ENCODE measurements around the gene FAM171A1.

FAM171A1 gene

DNA sequence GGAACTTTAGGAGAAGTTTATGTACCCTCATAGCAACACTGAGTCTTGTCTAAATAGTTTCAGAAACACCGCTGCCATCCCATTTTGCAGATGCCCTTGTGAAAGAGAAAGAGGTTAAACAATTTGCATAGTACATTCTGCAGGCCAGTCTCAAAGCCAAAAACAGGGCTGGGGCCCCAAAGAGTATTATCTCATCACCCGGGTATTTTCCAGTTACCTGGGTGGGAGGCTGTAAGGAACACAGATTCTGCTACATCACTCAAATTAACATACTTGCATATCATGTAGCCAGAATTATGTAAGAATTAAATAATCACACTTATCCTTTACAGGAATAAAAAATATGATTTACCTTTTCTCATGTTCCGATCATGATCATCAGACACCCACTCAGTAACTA is 3.1 kb upstream of the FAM171A1 start:
- no peak for DNase-seq (ENCODE audit: low read depth in 2 of 2)

GRCh38 chr10:15373199-15373598 is 2.1 kb upstream of the FAM171A1 start:
- DNase-seq (ENCODE audit: low read depth in 2 of 2), result no peak

- DNase-seq (ENCODE audit: low read depth in 2 of 2), result no peak
Measured at GRCh38 chr10:15370212-15370855, 755 bp downstream of the FAM171A1 start.

DNA sequence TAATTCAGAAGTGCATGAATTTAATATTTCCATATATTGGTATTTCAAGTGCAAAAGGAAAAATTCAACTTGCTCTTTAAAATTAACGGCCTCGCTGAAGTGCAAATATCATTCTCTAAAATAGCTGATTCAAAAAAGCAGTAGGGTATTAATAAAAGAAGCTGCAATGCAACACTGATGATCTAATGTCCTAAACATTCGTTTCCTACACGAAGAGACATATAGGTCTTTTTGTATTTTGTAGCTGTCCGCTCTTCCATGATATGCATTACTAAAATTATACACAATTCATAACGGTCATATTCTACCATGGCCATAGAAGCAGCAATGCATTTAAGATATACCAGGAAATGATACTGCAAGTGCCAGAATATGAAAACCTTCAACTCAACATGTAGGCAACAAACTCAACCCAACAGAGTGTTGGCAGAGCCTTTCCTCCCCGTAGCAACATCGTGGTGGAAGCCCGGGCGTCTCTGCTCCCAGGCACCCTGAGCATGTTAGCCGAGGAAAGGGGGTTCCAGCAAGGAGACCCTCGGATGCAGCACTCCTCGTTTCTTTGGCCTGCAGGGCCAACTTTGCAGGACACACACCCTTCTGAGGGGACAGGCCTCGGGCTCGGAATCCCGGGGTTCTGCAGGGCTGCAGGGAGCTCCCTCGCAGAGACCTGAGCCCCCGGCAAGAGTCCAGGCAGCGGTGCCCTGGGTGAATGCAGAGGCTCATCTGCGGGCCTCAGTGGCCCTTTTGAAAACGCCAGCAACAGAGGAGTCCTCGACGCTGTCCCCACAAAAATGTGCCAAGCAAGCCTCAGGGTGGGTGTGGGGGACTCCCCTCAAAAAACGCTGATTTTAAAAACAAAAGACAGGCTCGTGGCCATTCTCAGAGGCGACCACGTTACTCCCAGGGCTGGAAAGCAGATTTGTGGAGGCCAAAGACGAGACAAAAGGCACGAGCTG is 1.6 kb downstream of the FAM171A1 start:
- DNase-seq (ENCODE audit: low read depth in 2 of 2), result peak in 1 of 2 experiments; percentile 13

DNA sequence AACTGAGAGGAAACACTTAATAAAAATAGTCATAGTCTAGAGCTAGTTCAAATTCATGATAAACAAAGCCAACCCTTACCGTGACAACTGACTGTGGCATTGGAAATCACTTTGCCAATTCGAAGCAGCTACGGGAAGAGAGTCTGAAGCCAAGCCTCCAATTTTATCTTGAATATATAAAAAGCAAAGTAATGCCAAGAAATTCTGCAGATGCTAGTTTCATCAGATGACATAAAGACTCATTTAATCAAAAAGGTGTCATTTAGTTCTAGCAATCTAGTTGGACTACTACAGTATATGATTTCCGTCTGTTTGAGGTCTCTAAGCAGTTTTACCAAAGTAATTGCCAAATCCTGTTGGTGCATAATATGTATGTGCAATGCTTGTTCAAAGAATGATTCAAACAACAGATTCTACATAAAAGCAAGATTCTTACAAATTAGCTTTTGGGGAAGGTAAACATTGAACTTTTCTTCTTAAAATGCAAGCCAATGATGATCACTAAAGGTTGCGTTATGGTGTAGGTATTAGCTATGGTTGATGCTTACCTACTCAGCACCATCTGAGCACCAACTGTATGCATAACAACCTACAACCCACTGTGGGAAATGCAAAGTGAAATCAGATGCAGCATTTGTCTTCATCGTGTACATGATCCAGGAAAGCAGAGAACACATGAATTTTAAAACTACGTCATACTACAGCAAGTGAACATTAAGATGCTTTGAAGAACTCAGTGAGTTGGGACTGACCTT is 2.8 kb downstream of the FAM171A1 start:
- no peak for DNase-seq (ENCODE audit: low read depth in 2 of 2)

- no peak for DNase-seq (ENCODE audit: low read depth in 2 of 2)
Measured at GRCh38 chr10:15367296-15368085, 3.6 kb downstream of the FAM171A1 start.

GRCh38 chr10:15365692-15366091 is 5.4 kb downstream of the FAM171A1 start:
- DNase-seq (ENCODE audit: low read depth in 2 of 2), result no peak

- DNase-seq (ENCODE audit: low read depth in 2 of 2), result no peak
Measured at GRCh38 chr10:15364001-15364400, 7.1 kb downstream of the FAM171A1 start.

DNA sequence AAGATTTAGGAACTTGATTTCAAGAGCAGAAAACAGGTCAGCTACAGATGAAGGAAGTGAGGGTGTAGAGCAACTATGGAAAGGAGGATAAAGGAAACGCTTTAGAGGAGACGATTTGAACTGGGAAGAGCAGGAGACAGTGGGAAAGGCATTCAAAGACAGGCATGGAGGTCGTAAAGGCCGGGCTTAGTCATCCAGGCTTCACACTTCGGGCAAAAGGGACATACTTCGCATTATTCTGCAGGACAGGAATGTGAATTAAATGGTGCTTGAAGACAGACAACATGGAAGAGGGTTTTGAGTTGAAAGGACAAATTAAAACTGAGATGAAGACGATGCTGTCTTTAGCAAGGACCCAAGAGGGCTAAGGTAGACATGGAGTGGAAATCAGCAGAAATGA is 8.1 kb downstream of the FAM171A1 start:
- no peak for DNase-seq (ENCODE audit: low read depth in 2 of 2)

- DNase-seq (ENCODE audit: low read depth in 2 of 2), result no peak
Measured at GRCh38 chr10:15361131-15361530, 10.0 kb downstream of the FAM171A1 start.

DNA sequence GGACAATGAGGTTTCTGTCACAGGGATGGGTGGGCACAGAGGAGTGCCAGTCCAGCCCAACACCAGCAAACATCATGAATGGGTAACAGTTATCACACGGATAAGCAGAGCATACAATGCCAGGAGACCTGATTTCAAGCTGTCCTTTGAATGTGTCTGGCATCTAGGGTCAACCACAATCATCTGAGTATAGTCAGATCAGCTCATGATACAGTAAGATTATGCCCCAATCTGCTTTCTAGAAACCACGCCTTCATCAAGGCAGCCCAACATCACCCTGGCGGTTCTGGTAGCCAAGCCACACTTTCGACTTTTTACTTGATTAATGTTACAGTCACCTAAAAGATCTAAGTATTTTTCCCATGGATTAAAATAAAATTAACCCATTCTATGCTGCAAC is 10.5 kb downstream of the FAM171A1 start:
- no peak for DNase-seq (ENCODE audit: low read depth in 2 of 2)

DNA sequence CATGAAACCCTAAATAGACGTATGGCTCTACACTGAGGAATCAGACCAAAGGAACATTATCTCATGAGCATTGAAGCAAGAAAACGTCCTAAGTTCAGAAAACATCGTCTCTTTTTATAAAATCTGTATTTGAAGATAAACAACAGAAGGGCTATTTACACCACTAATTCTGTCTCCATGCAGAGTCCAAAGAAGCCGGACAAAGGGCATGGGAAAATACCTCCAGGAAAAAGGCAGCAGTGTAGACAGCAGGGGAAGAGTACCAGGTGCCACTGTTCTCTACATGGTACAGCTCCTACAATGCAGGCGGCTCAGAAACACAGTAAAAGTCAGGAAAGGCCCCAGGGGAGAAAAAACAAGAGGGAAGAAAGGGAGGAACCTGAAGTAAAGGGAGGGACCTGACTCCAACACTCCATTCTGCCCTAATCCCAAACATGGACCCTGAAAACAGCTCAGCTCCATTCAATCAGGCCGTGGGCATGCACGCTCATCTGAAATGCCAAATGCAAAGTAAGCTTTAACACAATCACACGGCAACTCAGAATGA is 17.5 kb downstream of the FAM171A1 start:
- no peak for DNase-seq (ENCODE audit: low read depth in 2 of 2)

DNA sequence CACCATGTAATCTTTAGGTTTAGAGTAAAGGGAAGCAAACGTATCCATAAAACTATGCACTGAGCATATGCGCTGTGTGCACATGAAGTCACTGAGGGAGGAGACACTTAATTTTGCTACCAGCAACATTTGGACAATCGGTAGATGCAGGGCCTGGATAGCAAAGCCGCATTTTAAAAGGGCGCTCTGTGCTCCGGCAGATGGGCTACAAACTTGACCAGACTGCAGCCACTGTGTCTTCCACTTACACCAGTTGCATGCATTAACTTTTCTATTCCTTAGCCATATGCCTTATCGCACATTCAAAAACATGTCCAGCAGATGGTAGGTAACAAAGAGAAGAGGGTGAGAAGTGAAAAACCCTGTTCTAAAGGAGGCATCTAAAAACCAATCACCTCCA is 18.3 kb downstream of the FAM171A1 start:
- DNase-seq (ENCODE audit: low read depth in 2 of 2), result no peak

GRCh38 chr10:15352201-15352600 is 18.9 kb downstream of the FAM171A1 start:
- DNase-seq (ENCODE audit: low read depth in 2 of 2), result no peak

DNA sequence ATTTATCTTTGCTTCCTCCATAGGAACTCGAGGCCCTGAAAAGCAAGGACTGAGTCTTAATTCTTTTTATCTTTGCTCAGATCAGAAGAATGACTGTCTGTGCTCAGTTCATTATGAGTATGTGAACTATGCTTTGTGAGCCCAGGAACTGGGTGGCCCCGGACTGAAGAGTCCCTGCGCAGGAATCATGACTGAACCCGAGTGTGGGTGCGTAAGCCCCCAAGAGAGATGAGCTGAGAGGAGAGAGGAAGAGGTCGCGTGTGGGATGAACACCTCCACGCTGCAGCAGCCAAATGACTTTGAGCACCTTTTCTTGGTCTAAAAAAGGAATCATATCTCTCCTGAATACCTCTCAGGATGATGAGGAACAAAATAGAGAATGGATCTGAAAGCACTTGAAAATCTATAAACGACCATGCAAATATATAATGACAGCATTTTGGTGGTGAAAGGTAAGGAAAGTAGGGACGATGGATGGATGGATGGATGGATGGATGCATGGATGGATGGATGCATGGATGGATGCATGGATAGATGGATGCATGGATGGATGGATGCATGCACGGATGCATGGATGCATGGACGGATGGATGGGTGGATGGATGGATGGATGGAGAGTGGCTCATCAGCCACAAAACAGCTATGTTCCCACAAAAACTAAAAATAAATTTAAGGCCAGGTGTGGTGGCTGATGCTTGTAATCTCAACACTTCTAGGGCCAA is 19.8 kb downstream of the FAM171A1 start:
- no peak for DNase-seq (ENCODE audit: low read depth in 2 of 2)

DNA sequence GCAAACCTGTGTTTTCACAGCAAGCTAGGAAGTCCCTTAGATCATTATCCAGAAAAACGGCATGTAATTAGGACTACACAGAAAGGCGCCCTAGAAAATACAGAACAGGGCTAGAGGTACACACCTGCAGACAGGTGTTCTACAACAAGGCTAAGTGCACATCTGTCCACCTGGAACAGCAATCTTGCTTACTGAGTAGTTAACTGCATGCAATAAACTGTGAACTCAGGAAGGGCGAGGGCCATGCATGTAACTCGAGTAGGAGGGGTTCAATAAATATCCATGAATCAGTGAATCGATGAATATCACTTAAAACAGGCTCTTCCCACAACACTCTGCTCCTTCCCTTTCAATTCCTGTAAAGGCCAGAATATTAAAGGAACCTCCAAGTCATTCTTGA is 22.0 kb downstream of the FAM171A1 start:
- DNase-seq (ENCODE audit: low read depth in 2 of 2), result no peak

GRCh38 chr10:15348579-15348978 is 22.5 kb downstream of the FAM171A1 start:
- DNase-seq (ENCODE audit: low read depth in 2 of 2), result no peak

- no peak for DNase-seq (ENCODE audit: low read depth in 2 of 2)
Measured at GRCh38 chr10:15347150-15347549, 23.9 kb downstream of the FAM171A1 start.

DNA sequence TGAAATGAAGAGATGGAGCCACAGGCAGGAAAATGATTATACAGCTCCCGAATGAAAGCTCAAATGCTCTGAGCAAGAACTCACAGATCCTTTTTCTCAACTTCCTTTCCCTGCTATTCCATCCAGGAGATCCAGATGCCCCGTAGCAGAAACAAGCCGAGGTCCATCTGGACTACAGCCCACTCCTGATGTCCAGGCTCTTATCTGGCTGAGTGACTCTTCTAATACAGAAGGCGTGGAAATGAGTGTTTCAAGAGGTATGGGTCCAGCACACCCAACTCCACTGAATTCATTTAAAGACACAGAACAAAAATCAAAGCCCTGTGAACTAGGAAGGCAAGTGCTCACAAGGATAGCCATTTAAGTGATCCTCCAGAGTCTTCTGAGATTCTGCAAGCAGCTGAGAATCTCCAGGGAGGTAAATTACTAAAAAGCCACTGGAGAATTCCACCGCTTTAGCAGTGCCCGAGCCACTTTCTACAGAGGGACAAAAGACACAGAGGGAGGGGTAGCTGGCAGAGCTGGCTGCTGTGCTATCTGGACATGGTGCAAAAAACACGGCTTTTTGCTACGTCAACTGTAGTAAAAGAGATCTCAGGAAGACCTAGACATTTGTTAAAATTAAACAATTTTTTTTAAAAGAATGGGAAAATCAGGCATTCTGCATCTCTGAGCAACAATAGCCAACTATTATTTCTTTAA is 24.5 kb downstream of the FAM171A1 start:
- DNase-seq (ENCODE audit: low read depth in 2 of 2), result no peak

GRCh38 chr10:15345450-15345849 is 25.6 kb downstream of the FAM171A1 start:
- no peak for DNase-seq (ENCODE audit: low read depth in 2 of 2)

Data from fibroblast of skin of left biceps (primary cell).